Subcutaneous adipose tissue (tissue), 4 donors: ENCODE results near the gene KLRC3. TPM values are rescaled to one million over a fixed set of nuclear protein-coding genes. Genes with fewer than 3 reads are reported as not detected.

ENCODE experiments used
- total RNA-seq, 4 donors: library from RNA; depleted of rRNA; stranded (reverse); fragments of >200 nt; gene quantifications; one replicate each; pipeline ENCODE4 v1.1.0, GENCODE V29; 2016
- TF ChIP-seq, protein P1 (sequence below): fragments of 450-650 bp; IDR thresholded peaks from one replicate; pipeline ENCODE4 v1.5.1; 2016; ENCODE audit warnings: low read depth, mild to moderate bottlenecking, control low read depth, antibody characterized with exemption, moderate library complexity

Gene KLRC3
- total RNA-seq, 4 donors from 2014 or later: not detected

DNA sequence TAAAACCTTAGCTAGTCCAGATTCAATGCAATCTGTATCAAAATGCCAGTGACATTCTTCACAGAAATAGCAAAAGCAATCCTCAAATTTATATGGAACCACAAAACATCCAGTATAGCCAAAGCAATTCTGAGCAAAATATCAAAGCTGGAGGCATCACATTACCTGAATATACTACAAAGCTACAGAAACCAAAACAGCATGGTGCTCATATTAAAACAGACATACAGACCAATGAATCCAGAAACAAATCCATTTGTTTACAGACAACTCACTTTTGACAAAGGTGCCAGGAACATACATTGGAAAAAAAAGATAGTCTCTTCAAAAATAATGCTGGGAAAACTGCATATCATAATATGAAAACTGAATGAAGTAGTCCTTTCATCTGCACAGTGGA lies 15.6 kb downstream of the KLRC3 start:
- TF ChIP-seq, protein P1, sequence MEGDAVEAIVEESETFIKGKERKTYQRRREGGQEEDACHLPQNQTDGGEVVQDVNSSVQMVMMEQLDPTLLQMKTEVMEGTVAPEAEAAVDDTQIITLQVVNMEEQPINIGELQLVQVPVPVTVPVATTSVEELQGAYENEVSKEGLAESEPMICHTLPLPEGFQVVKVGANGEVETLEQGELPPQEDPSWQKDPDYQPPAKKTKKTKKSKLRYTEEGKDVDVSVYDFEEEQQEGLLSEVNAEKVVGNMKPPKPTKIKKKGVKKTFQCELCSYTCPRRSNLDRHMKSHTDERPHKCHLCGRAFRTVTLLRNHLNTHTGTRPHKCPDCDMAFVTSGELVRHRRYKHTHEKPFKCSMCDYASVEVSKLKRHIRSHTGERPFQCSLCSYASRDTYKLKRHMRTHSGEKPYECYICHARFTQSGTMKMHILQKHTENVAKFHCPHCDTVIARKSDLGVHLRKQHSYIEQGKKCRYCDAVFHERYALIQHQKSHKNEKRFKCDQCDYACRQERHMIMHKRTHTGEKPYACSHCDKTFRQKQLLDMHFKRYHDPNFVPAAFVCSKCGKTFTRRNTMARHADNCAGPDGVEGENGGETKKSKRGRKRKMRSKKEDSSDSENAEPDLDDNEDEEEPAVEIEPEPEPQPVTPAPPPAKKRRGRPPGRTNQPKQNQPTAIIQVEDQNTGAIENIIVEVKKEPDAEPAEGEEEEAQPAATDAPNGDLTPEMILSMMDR: no peak

DNA sequence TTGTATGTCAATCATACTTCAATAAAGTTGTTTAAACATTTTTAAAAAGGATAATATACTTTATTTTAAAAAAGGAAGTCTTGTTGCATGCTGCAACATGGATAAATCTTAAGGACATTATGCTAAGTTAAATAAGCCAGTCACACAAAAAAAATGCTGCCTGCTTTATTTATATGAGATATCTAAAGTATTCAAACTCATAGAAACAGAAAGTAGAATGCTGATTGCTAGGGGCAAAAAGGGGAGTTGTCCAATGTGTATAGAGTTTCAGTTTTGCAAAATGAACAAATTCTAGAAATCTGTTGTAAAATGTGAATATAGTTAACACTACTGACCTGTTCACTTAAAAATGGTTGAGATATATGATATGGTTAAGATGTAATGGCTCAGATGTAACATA lies 19.6 kb downstream of the KLRC3 start:
- TF ChIP-seq, protein P1: no peak

DNA sequence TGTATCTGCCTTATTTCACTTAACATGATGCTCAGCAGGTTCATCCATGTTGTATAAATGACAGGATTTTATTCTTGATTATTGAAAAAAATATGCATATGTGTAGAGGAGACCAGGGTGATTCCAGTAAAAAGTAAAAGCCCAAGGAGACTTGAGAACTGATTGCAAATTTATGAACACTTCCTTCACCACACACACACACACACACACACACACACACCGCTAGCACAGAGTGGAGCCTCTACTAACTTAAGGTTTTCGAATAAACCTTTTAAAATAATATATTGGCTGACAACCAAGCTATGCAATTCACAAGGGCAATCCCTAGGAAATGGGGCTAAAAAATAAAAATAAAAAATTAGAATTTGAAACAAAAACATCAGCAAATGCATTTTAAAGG lies 22.2 kb downstream of the KLRC3 start:
- TF ChIP-seq, protein P1: no peak

DNA sequence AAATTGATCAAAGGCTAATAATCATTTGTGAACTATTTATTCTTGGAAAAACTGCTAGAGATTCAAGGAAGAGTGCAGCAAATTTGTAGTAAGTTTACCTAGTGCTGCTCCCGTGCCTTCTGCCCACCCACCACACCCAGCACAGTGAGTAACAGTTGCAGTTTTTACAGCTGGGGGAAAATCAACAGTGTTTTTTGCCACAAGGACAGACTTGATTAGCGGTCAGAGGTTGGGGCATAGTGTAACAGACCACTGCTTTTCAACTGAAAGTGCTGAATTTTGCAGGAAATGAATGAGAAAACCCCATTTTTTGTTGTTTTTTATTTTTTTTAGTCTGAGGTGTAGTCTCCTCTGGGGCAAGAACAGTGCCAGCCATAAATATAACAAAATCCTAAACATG lies 23.1 kb downstream of the KLRC3 start:
- TF ChIP-seq, protein P1: no peak

DNA sequence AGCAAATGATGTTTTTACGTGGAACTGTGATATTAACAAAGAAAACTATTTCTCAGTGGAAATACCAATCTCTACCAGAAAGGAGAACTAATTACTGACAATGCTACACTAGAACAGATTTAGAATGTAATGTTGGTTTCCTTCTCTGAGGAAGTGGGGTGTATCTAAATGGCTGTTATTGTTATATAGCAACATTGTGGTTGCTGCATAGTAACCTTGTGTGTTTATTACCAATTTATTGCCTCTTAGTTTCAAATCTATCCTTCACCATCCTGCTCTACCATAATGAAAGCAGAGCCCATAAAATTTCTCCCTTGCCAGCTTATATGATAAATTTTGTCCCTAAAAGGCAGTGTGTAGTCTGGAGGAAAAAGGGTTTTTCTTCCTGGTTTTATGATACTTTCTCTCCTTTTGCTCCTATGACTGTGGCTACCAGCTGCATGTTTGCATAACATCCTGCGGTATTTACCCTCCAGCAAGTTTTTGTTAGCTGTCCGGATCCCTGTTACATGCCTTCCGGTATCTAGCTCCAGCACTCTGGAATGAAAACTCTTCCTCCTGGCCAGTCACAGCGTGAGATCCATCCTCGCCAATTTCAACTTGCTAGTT lies 24.9 kb downstream of the KLRC3 start:
- TF ChIP-seq, protein P1: no peak

DNA sequence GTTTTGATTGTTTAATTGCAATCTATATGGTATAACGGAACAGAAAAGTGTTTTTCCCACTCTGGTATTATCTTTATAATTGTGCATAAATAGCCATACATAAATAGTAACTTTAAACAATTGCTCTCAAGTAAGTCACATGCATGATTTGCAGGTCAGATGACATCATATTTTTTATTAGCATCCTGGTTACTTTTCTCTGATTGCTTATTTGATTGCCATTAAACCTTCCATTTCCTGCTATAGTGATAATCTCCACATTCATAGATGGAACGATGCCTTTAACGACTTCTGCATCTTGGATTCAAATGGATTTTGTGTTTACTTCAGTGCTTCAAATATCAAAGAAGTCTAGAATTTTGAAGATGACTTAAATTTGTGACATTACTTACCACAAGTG lies 27.1 kb downstream of the KLRC3 start:
- TF ChIP-seq, protein P1: no peak

DNA sequence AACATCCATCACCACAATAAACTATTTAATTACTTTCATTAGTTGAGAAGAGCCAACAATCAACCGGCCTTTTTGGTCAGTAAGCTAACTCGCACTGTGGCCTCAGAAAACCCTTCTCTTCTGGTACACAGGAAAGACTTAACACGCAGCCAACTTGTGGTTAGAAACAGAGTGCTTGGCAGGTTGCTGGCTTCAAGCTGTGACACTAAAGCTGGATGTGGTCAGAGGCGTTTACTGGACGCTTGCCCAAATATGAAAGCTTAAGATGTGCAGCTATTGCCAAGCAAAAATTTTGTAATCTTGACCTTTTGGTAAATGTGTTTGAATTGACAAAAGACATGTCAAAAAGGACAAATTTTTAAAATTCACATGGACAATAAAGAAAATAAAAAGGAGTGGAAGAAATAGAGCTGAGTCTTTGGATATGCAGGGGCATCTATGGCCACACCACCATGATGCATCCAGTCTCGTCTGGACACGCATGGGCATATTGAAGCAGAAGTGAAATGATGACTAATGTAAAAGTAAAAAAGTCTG lies 27.9 kb downstream of the KLRC3 start:
- TF ChIP-seq, protein P1: no peak
